Measurements from ENCODE around the gene ADCYAP1R1. TPM values are rescaled to one million over a fixed set of nuclear protein-coding genes. Genes with fewer than 3 reads are reported as not detected.

Gene ADCYAP1R1
- total and polyA plus RNA-seq, 2 donors (not counting 1 experiment from before 2014, with no cell fraction given) = not detected

- Histone ChIP-seq H3K27ac (ENCODE audit: low read length in 2 of 2) (no peak overlapping the region), H2AFZ (ENCODE audit: insufficient read depth, low read depth, low read length, poor library complexity, severe bottlenecking) (no peak overlapping the region), H3K27me3 (replicated peaks in 1 of 4; ENCODE audit: control extremely low read depth in 1 of 4, control insufficient read depth in 3 of 4, insufficient read depth in 4 of 4, low read length in 3 of 4) (peaks cover 0 to 14% (median 1%) of the 10 kb centered on the region in 4 experiments), H3K4me3 (ENCODE audit: control extremely low read depth in 1 of 5, extremely low read depth in 1 of 5, insufficient read depth in 1 of 5, low read depth in 2 of 5, low read length in 4 of 5) (no peak overlapping the region), H4K20me1 (ENCODE audit: control insufficient read depth, insufficient read depth, low read length, poor library complexity, severe bottlenecking) (no peaks in the 10 kb centered on the region), H3K36me3 (replicated peaks in 1 of 2; ENCODE audit: control extremely low read depth in 1 of 2, control insufficient read depth in 1 of 2, extremely low read depth in 1 of 2, insufficient read depth in 2 of 2, low read length in 1 of 2) (no peaks in the 10 kb centered on the region), H3K9ac (ENCODE audit: low read length) (no peak overlapping the region), H3K79me2 (ENCODE audit: control insufficient read depth, insufficient read depth, low read length) (no peaks in the 10 kb centered on the region), H3K9me3 (ENCODE audit: control extremely low read depth in 1 of 3, control insufficient read depth in 2 of 3, insufficient read depth in 1 of 3, low read length in 2 of 3) (no peaks in the 10 kb centered on the region), H3K4me1 (ENCODE audit: control insufficient read depth in 2 of 2, insufficient read depth in 2 of 2, low read length in 2 of 2) (no peaks in the 10 kb centered on the region), H3K4me2 (replicated peaks; ENCODE audit: low read depth, low read length, poor library complexity, severe bottlenecking) (no peak overlapping the region)
- intact Hi-C loops (cut with micrococcal nuclease) = no loop called here
- WGBS (ENCODE audit: insufficient coverage) = 59% methylated on average over 3 of the region's 5 CpGs
- Mint-ChIP-seq H3K4me3 (no peak overlapping the region), H3K27ac (no peak overlapping the region), H3K27me3 (peaks cover 30% of the 10 kb centered on the region), H3K9me3 (ENCODE audit: insufficient read depth) (no peaks in the 10 kb centered on the region), H3K4me1 (no peaks in the 10 kb centered on the region)
- no peak for DNase-seq
- no peak for TF ChIP-seq CTCF (IDR thresholded peaks at IDR 0.05)
- TF ChIP-seq EZH2 (IDR thresholded peaks at IDR 0.05; ENCODE audit: borderline replicate concordance, insufficient read depth, low read depth, low read length, poor library complexity, severe bottlenecking) = no peak
- ATAC-seq (ENCODE audit: low read depth) = no peak
- ChIA-PET CTCF (no interaction called here), POLR2A (no interaction called here)
Observed at GRCh38 chr7:31044529-31044928, 7.6 kb upstream of the ADCYAP1R1 start.

GRCh38 chr7:31046723-31047122, 5.4 kb upstream of the ADCYAP1R1 start:
- POLR2A ChIA-PET = no interaction called here
- intact Hi-C loops (cut with micrococcal nuclease) = no loop called here
- Histone ChIP-seq H3K4me1 (ENCODE audit: control insufficient read depth in 2 of 2, insufficient read depth in 2 of 2, low read length in 2 of 2) (no peaks in the 10 kb centered on the region), H3K27me3 (replicated peaks in 1 of 4; ENCODE audit: control extremely low read depth in 1 of 4, control insufficient read depth in 3 of 4, insufficient read depth in 4 of 4, low read length in 3 of 4) (peaks cover 0 to 24% (median 4%) of the 10 kb centered on the region in 4 experiments), H3K79me2 (ENCODE audit: control insufficient read depth, insufficient read depth, low read length) (no peaks in the 10 kb centered on the region), H3K27ac (ENCODE audit: low read length in 2 of 2) (no peak overlapping the region), H3K9me3 (ENCODE audit: control extremely low read depth in 1 of 3, control insufficient read depth in 2 of 3, insufficient read depth in 1 of 3, low read length in 2 of 3) (no peaks in the 10 kb centered on the region), H3K4me3 (ENCODE audit: control extremely low read depth in 1 of 5, extremely low read depth in 1 of 5, insufficient read depth in 1 of 5, low read depth in 2 of 5, low read length in 4 of 5) (no peak overlapping the region), H2AFZ (ENCODE audit: insufficient read depth, low read depth, low read length, poor library complexity, severe bottlenecking) (no peak overlapping the region), H3K9ac (ENCODE audit: low read length) (no peak overlapping the region), H4K20me1 (ENCODE audit: control insufficient read depth, insufficient read depth, low read length, poor library complexity, severe bottlenecking) (no peaks in the 10 kb centered on the region), H3K4me2 (replicated peaks; ENCODE audit: low read depth, low read length, poor library complexity, severe bottlenecking) (no peak overlapping the region), H3K36me3 (replicated peaks in 1 of 2; ENCODE audit: control extremely low read depth in 1 of 2, control insufficient read depth in 1 of 2, extremely low read depth in 1 of 2, insufficient read depth in 2 of 2, low read length in 1 of 2) (no peaks in the 10 kb centered on the region)
- Mint-ChIP-seq H3K4me1 (peaks cover under 1% of the 10 kb centered on the region), H3K27ac (no peak overlapping the region), H3K9me3 (ENCODE audit: insufficient read depth) (no peaks in the 10 kb centered on the region), H3K27me3 (peaks cover 41% of the 10 kb centered on the region), H3K4me3 (no peak overlapping the region)
- no peak for DNase-seq
- TF ChIP-seq CTCF (IDR thresholded peaks at IDR 0.05) = no peak
- no peak for TF ChIP-seq EZH2 (IDR thresholded peaks at IDR 0.05; ENCODE audit: borderline replicate concordance, insufficient read depth, low read depth, low read length, poor library complexity, severe bottlenecking)
- no peak for ATAC-seq (ENCODE audit: low read depth)
- CTCF ChIA-PET = no interaction called here
- 85% methylated on average over 5 of the region's 5 CpGs for WGBS (ENCODE audit: insufficient coverage)
